A172 (cell line): ENCODE results near the gene MAMLD1. TPM values are rescaled to one million over a fixed set of nuclear protein-coding genes. Genes with fewer than 3 reads are reported as not detected.
A peak's percentile ranks its signal among the peaks of the same experiment; 100 is the strongest.

Experiments used
- DNase-seq: peaks from one replicate; pipeline ENCODE4 v3.0.0-alpha.2; 2015; ENCODE audit warnings: low spot score
- total RNA-seq: library from RNA; depleted of rRNA; stranded (reverse); fragments of >200 nt; shearing (Covaris generic); gene quantifications from 2 replicates; pipeline ENCODE4 v1.2.3, GENCODE V29; 2014

MAMLD1 gene
- total RNA-seq, 1 experiment from 2014 or later: 4.4 TPM

DNA sequence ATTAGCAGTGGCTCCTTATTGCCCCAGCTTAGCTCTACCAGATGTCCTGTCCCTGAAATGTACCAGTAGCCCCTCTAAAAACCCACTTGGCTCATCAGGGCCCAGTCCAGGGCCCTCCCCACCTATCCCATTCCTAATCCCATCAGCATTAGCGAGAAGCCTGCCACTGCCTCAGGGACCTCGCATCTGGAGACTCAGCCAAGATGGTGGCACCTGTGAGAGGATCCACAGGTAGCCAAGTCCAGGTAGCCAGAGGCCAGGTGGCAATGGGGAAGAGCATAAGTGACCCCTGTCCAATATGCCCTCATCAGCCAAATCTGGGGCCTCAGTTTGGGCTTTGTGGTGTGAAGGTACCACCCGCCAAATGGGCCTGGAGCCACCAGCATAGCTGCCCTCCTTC lies 97.7 kb downstream of the MAMLD1 start:
- no peak for DNase-seq

DNA sequence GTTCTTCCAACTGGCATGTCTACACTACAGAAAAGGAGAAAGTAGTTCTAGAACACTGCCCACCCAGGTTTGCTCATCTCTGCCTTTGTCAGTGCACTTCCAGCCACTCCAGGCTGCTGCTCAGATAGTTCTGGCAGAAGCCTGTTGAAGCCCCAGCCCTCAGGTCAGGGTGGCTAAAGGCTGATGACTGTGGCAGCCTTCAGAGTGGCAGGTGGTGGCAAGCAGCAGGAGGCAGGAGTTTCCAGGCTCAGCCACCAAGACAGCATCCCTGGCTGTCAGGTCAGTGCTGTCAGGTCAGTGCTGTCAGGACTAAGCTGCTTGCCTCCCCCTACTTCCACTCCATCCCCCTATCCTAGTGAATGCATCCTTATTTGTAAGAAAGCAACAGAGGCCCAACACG lies 100.4 kb downstream of the MAMLD1 start:
- DNase-seq: no peak

DNA sequence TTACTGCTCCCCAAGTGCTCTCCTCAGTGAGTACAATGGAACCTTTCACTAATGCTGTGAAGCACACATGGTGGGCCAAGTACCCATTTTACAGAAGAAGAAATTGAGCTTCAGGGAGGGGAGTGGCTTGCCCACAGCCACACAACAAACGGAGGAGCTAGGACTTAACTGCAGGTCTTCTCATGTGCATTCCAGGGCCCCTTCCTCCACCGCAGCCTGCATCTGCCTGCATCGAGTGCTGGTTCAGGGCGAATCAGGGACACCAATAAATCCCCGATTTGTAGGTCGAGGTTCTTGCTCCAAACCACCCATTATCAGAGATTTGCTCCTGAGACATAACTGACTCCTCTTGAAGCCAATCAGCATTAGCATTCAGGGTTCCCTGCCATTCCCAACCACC lies 100.9 kb downstream of the MAMLD1 start:
- DNase-seq: no peak

DNA sequence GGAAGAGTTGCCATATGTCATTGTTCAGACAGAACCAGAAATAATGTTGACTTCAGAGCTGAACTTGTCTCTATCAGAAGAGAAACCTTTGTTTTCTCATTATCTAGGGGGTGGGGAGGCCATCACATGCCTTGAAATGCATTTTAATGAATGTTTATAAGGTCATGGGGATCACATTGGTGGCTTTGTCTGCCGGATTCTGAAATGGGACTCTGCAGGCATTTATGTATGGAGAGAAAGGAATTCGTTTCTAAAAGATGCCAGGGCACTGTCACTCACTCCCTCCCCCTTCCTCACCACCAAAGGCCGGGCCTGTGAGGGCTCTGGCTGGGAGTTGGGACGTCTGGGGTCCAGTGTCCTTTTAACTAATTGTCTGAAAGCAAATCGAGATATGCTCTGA lies 102.2 kb downstream of the MAMLD1 start:
- no peak for DNase-seq

DNA sequence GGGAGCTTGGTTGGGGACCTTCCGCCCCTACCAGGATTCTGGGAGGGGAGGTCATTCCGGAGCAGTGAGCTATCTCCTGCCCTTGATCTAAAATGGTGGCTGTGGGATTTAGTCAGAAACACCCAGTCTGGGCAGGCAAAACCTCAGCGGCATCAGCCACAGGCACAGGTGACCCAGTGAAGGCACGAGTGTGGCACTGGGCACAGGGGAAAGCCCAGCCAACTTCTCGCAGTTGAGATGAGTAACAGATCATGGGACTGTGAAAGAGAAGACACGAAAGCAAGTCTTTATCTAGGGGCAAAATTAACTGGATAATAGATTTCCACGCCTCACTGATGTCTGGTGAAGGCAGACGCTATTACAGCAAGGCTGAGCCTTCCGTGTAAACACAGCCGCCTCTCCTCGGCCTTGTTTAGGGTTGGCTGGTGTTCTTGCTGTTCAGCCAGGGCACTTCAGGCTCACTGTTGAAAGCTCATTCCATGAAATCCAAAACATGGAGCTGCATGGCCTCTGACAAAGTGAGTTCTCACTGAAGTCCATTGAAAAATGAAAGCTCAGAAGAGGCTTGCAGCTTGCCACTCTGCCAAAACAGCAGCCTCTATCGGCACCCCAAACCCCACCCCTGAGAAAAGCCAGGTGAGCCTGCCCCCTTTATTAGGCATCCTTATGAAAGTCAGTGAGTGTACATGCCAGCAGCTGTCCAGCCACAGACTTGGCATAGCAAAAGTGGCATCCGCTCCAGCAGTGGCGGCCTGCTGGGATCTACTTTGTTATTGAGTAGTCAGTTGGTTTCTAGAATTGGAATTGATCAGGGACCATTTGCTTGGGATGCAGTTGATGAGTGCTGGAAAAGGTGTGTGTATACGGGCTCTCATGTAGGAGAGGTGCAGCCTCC lies 103.0 kb downstream of the MAMLD1 start:
- no peak for DNase-seq

DNA sequence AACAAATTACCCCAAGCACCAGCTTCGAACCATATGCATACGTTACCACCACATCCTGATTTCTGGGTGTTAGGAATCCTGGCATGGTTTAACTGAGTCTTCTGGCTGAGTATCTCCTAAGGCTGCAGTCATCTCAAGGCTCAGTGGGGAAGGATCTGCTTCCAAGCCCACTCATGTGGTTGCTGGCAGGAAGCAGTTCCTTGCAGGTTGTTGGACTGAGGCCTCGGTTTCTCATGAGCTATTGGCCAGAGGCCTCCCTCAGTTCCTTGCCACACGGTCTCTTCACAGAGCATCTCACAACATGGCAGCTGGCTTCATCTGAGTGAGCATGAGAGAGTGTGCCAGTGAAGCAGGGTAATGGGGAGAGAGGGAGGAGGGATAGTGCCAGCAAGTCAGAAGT lies 109.2 kb downstream of the MAMLD1 start:
- no peak for DNase-seq

DNA sequence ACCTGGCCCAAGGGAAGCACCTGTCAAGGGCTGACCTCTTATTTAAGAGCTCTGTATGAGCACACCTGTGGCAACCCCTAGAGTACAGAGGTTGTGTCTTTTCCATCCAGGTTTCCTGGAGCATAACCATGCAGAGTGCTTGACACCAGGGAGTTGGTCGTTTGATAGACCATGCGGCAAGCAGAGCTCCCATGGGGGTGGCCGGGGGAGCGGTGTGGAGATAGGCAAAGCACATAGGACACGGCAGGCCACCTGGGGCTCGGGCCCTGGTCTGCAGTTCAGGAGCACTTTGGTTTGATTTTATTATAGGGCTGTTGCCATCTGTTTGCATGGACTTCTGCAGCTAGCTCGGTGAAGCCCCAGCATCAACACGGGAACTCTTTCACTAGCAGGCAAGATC lies 110.3 kb downstream of the MAMLD1 start:
- DNase-seq: no peak

DNA sequence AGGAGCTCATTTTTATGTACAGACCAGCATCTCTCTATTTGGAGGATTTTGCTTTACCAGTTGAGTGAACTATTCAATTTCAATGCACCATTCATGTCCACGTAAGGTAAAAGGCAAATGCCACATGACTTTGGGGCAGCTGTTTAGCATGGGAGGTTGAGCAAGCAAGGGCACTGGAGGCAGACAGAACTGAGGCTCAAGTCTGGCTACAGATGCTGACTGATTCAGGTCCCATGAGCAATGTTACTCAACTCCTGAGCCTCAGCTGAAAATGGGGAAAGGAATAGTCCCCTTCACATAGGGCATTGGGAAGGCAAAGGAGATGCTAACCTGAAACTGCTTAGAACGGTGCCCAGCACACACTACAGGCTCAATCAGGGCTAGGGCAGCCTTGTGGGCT lies 112.3 kb downstream of the MAMLD1 start:
- DNase-seq: no peak

DNA sequence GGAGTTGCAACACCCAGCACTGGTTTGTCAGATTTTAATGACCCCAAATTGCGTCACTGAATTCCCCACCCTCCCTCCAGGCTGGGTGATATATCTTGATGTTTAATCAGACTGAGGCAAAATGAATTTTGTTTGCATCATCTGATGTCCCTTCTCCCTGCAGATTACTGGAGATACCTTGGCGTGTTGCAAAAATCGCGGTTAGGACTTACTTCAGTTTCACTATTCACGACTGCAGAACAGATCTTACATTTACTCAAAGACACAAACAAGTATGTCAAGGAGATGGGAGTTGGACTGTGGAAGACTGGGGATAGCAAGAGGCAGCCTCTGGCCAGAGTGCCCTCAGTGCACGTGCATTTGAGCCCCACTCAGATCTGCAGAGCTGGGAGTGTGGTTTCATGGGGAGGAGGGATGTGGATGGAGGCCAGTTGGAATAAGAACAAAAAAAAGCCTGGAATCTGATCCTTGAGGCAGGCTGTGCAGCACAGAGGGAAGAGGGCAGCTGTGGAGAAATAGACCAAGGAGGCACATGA lies 113.1 kb downstream of the MAMLD1 start:
- DNase-seq: no peak

DNA sequence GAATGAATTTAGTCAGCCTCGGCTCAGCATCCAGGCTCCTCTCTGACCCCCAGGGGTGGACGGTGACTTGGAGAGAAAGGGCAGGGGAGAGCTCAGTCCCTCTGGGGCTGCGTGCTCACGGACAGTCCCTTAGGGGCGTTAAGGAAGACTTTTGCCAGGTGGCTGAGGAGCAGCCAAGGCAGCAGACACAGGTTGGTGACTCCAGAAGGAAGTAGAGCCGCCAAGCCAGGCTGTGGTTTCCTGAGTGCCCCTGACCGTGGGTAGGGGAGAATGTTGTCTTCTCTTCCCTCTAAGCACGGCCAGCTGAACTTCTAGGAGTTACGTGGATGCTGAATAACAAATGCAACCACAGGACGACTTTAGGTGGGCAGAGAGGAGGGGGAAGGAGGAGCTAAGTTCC lies 114.3 kb downstream of the MAMLD1 start:
- DNase-seq: no peak

DNA sequence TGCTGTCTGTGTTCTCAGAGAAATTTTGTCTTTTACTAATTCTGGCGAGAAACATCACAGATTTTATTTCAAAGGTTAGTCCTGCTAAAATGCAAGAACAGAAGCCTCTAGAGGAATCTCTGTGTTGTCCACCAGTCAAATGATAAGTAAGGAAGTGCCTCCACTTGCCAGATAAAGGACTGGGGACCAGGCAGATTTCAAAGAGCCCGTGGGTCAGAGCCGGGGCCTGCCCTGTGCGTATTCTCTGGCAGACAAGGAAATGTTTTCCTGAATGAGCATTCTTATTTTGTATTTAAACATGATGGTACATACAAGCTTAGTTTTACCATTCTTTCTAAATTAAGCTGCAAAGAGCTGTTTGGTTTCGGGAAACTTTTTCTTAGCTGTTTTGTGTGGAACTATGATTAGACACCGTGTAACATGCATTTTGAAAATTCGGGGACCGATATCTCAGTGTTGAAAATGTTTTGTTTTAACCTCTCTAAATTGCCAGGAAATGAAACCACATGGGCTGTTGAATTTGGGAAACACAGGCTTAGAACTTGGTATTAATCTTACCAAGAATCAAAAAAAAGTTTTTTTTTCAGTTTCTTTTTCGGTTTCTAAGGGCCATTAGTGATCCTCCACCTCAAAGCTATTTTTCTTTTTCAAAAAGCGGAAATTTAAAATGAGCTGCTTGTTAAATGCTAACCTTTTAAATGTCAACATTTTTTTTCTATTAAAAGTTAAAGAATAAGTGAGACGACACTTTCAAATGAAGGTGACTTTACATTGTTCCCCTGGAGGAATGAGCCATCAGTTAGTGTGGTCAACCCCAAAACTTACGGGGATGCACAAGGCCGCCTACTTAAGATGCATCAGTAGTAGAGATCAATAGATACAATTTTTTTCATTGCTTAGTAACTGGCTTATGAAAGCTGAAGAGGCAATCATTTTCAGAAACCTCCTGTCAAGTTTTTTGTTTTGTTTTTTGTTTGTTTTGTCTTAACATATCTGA lies 115.7 kb downstream of the MAMLD1 start:
- DNase-seq: no peak

DNA sequence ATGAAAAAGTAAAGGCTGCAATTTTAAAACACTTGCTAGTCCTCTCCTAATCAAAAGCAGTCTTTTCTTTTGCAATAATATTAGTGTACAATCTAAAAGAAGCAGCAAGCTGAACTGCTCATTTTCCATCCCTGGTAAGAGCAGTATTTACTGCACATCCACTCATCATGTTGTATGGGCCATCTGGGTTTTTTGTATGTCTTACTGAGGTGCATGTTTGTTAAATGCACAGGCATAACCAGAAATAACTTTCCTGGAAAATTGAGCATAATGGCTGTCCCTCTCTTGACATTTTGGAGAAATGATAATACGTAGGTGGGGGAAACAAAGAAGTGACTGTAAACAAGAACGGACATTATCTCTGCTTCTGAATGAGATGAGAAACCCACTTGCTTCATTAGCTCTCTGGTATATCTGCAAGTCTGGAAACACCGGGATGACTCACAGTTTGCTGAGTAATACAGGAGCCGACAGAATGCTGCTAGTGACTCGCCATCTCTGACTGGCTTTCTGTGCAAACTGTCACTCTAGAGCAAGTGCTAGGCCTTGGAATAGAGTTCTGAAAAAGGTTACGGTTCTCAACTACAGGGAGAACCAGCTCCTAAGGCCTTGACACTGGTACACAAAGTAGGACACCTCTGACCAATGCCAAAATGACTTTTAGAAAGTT lies 119.6 kb downstream of the MAMLD1 start:
- peak; percentile 85 for DNase-seq

DNA sequence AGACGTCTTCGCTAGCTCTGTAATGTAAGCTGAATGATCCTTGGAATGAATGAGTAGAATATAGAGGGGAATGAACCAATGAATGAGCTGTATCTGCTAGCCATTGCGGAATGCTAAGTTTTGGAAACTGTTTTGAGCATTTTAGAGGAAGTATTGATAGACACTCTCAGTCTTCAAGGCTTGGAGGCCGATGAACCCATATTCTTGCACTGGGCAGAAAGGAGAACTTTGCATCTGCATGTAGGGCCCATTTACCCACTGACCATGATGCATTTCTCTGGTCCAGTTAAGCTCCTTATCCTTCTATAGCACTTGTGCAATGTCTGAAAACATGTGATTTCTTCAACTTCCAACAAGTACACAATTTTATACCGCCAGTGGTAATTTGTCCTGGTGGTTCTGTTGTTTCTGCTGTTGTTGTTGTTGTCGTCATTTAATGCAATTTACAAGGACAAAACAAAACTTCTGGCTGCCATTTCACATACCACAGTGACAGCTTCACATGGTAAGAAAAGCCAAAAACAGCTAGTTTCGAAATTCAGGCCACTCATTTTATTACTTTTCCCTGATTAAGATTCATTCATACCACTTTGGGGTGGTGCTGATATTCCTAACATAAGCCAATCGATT lies 120.4 kb downstream of the MAMLD1 start:
- DNase-seq: no peak

DNA sequence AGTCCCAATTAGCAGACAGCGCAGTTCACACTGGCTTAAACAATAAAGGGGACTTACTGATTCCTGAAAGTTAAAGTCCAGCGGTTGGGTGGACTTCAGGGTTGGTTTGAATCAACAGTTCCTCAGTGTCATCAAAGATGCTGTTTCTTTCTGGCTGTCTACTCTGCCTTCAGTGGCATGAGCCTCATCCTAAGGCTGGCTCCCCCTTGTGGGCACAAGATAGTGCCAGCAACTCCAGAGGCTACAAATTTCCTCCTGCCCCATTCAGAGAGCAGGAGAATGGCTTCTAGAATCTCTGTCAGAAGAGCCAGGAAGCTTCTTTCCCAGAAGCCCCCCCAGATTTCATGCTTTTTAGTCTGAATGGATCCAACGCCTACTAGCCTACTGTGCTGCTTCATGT lies 122.9 kb downstream of the MAMLD1 start:
- peak; percentile 54 for DNase-seq

DNA sequence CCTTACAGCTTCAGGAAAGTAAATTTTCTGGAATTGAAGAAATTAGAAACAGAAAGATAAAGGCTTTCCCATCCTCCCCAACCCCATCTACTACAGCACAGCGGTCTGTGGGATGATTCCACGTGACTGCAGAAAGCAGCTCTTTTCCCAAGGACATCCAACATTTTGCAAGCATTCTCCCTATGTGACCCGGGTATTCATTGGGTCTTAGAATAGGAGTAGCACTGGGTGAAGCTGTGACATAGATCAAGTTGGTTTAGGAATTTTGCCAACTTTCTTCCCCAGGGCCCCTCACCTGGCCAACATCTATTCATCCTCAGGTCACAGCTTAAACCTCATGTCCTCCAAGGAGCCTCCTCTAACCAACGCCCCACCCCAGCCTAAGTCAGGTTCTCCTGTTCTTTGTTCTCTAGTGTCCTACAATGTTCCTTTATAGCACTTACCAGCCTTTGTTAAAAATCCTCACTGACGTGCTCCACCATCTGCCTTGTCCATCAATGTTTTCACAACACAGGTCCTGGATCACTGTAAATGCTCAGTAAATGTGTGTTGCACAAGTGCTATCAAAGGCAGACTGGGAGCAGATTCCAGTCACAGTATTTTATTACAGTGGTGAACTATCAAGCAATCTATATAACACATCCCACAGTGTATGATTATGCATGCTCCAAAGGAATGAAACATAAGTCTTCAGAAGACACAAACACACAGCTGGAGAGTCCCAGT lies 124.4 kb downstream of the MAMLD1 start:
- no peak for DNase-seq

DNA sequence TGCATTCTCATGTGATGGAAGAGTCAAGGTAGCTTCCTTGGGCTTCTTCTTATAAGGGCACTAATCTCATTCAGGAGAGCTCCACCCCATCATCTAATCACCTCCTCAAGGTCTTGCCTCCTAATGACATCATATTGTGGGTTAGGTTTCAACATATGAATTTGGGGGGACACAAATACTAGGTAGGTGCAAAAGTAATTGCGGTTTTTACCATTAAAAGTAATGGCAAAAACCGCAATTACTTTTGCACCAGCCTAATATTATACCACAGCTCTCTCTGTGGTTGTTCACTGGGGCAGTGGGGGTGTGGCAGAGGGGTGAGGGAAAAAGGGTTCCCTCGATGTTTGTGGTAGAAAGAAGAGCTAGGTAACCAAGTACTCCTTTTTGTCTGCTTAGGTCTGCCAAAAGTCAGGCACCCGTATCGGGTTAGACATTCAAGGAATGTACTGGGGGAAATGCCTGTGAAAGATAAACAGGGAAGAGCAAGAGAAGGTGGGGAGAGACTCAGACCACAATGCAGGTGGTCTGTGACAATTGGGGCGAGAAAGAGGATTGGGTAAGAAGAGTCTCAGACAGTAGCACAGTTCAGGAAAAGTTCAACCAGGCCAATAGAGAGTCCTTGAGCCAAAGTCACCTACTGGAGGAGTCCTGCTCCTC lies 126.4 kb downstream of the MAMLD1 start:
- no peak for DNase-seq

DNA sequence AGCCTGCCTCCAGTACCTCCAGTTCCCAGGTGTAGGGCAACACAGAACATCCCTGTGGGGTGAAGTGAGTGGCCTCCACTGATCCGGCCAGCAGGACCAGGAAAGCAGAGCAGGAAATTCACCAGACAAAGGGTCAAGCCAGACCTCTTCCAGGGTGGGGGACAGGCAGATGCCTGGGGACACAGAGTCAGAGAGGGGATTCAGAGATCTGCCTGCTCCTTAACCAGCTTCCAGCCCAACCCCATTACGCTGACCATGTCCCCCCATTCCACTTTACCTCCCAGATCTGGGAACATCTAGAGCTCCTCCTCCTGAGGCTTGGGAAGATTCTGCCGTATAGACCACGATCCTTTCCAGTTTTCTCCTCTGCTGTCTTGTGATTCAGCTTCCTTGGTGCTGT lies 132.4 kb downstream of the MAMLD1 start:
- no peak for DNase-seq

DNA sequence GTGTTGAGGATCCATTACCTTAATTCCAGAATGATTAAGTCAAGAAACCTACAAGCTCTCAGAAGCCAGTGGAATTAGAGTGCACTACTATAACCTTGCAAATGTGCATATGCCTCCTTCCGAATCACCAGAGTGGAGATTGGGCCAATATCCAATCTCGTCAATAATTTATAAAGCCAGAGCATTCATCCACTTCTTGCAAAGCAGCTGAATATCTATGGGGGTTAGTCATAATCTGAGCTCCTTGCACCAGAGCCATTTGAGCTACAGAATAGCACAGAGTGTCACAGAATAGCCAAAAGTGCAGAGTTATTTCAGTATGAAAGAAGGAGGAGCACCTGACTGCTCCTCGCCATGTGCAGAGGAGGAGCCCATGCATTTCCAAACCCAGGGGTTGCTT lies 136.1 kb downstream of the MAMLD1 start:
- DNase-seq: no peak

DNA sequence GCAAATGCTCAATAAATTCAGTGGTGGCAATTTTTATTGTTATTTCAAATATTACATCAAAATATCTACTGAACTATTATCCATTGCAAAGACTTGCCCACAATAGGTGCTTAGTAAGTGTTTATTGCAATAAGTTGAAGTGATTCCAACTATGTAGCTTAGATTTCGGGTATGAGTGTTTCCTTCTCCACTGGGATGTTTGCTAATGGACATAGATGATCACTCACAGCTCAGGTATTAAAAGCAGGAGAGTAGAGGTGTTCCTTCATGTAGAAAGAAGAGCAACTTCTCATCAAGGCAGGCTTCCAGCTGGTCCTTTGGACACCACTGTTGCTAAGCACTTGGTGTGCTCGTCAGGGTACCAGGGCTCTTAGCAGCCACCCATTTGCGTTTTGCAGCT lies 139.0 kb downstream of the MAMLD1 start:
- DNase-seq: no peak
